Tibial artery (tissue), 4 donors: ENCODE data around the gene CSTB.

Experiments
- DNase-seq, 2 donors: peaks; one replicate each; pipeline ENCODE4 v3.0.0-alpha.2; 2019
- H3K27ac ChIP-seq, 2 donors: fragments of 200-600 bp; sonication (generic) in 1 of 2; 1 replicate in 1 of 2; 2 replicates in 1 of 2; pipeline ENCODE4 v1.5.1; 2018 to 2019; ENCODE audit warnings: mild to moderate bottlenecking in 1 of 2
- H3K27me3 ChIP-seq, 2 donors: fragments of 200-600 bp; sonication (generic) in 1 of 2; one replicate each; pipeline versions ENCODE4 v1.5.1 to v1.6.0; 2016 to 2019
- H3K36me3 ChIP-seq, 3 donors: fragments of 200-600 bp; sonication (generic) in 2 of 3; one replicate each; pipeline ENCODE4 v1.5.1; 2016 to 2019; ENCODE audit warnings: mild to moderate bottlenecking in 2 of 3
- H3K4me1 ChIP-seq, 4 donors: fragments of 200-600 bp; sonication (generic) in 2 of 4; 1 replicate in 3 of 4; 2 replicates in 1 of 4; pipeline ENCODE4 v1.5.1; 2016 to 2019
- H3K4me3 ChIP-seq, 2 donors: fragments of 200-600 bp; sonication (generic) in 1 of 2; 1 replicate in 1 of 2; 2 replicates in 1 of 2; pipeline ENCODE4 v1.5.1; 2018 to 2019; ENCODE audit warnings: mild to moderate bottlenecking in 2 of 2
- H3K9me3 ChIP-seq, 3 donors: fragments of 200-600 bp; sonication (generic) in 1 of 3; one replicate each; pipeline ENCODE4 v1.5.1; 2016 to 2019
- CTCF ChIP-seq, 2 experiments: fragments of 200-600 bp in 1 of 2; fragments of 450-650 bp in 1 of 2; IDR thresholded peaks; one replicate each; pipeline ENCODE4 v1.5.1; 2017 to 2019; ENCODE audit warnings: antibody characterized with exemption in 2 of 2, mild to moderate bottlenecking in 1 of 2, moderate library complexity in 1 of 2
- intact Hi-C: fragments of 100-400 bp; cut with DNase I; formaldehyde crosslinking; loops from one replicate; pipeline ENCODE4 v1.15.0; 2023; ENCODE audit warnings: low total_unique reads

The CSTB gene

GRCh38 chr21:43811262-43812105 lies 35.4 kb upstream of the CSTB start:
- no peak for TF ChIP-seq CTCF (IDR thresholded peaks at IDR 0.05)
- DNase-seq: no peak
- peaks cover 0 to 10% of the 10 kb centered on the region in 2 donors for H3K27me3 ChIP-seq
- no peak overlapping the region for H3K27ac ChIP-seq
- peak overlapping the region in 1 of 2 donors; percentile 32 for H3K4me3 ChIP-seq
- intact Hi-C loops: loop anchor here (2.0 to 10.0 kb wide), 2 partner anchors 165 to 513 kb away; no protein-coding TSS in a partner anchor
- H3K9me3 ChIP-seq: no peaks in the 10 kb centered on the region
- H3K4me1 ChIP-seq: peaks cover 0 to 26% (median 13%) of the 10 kb centered on the region in 4 donors
- H3K36me3 ChIP-seq: peaks cover 0 to 9% (median 8%) of the 10 kb centered on the region in 3 donors

- peak; percentile 85 to 91 for TF ChIP-seq CTCF (IDR thresholded peaks at IDR 0.05)
- DNase-seq: peak; percentile 78 to 84
- H3K4me3 ChIP-seq: no peak overlapping the region
- intact Hi-C loops: loop anchor here (2.0 to 10.0 kb wide), 2 partner anchors 166 to 514 kb away; no protein-coding TSS in a partner anchor
- H3K9me3 ChIP-seq: no peaks in the 10 kb centered on the region
- peaks cover 0 to 10% of the 10 kb centered on the region in 2 donors for H3K27me3 ChIP-seq
- peaks cover 0 to 12% (median 9%) of the 10 kb centered on the region in 3 donors for H3K36me3 ChIP-seq
- peaks cover 0 to 26% (median 13%) of the 10 kb centered on the region in 4 donors for H3K4me1 ChIP-seq
- no peak overlapping the region for H3K27ac ChIP-seq
Measured at GRCh38 chr21:43810505-43811261, 34.6 kb upstream of the CSTB start.

GRCh38 chr21:43809853-43810504 lies 33.9 kb upstream of the CSTB start:
- DNase-seq: no peak
- H3K9me3 ChIP-seq: no peaks in the 10 kb centered on the region
- peaks cover 0 to 26% (median 13%) of the 10 kb centered on the region in 4 donors for H3K4me1 ChIP-seq
- intact Hi-C loops: loop anchor here (2.0 to 10.0 kb wide), 2 partner anchors 167 to 515 kb away; no protein-coding TSS in a partner anchor
- H3K27ac ChIP-seq: no peak overlapping the region
- H3K4me3 ChIP-seq: no peak overlapping the region
- H3K27me3 ChIP-seq: peaks cover 0 to 10% of the 10 kb centered on the region in 2 donors
- TF ChIP-seq CTCF (IDR thresholded peaks at IDR 0.05): no peak
- H3K36me3 ChIP-seq: peaks cover 0 to 17% (median 9%) of the 10 kb centered on the region in 3 donors

- no peak for DNase-seq
- Histone ChIP-seq H3K36me3 (peaks cover 0 to 23% (median 11%) of the 10 kb centered on the region in 3 donors), H3K4me3 (no peak overlapping the region), H3K9me3 (no peaks in the 10 kb centered on the region), H3K27me3 (peaks cover 0 to 7% of the 10 kb centered on the region in 2 donors), H3K4me1 (peaks cover 0 to 26% (median 13%) of the 10 kb centered on the region in 4 donors), H3K27ac (no peak overlapping the region)
- no peak for TF ChIP-seq CTCF (IDR thresholded peaks at IDR 0.05)
- intact Hi-C loops: no loop called here
Measured at GRCh38 chr21:43809346-43809799, 33.3 kb upstream of the CSTB start.

- Histone ChIP-seq H3K9me3 (no peaks in the 10 kb centered on the region), H3K4me1 (peaks cover 0 to 26% (median 13%) of the 10 kb centered on the region in 4 donors), H3K36me3 (peaks cover 0 to 28% (median 16%) of the 10 kb centered on the region in 3 donors), H3K4me3 (no peak overlapping the region), H3K27ac (no peak overlapping the region), H3K27me3 (peaks cover 0 to 5% of the 10 kb centered on the region in 2 donors)
- no peak for TF ChIP-seq CTCF (IDR thresholded peaks at IDR 0.05)
- no peak for DNase-seq
- intact Hi-C loops: no loop called here
Measured at GRCh38 chr21:43808832-43809251, 32.7 kb upstream of the CSTB start.
